Iris pigment epithelial cell (primary cell): Measurements from ENCODE around the gene SLC17A8.

Experiments
- DNase-seq: peaks from one replicate; pipeline ENCODE4 v3.0.0-alpha.2; 2011; ENCODE audit warnings: low read depth

Gene SLC17A8

GRCh38 chr12:100371146-100371545, 14.3 kb downstream of the SLC17A8 start:
- DNase-seq = no peak

GRCh38 chr12:100372853-100373640, 16.2 kb downstream of the SLC17A8 start:
- no peak for DNase-seq

- peak; percentile 16 for DNase-seq
Observed at GRCh38 chr12:100375038-100375735, 18.3 kb downstream of the SLC17A8 start.

GRCh38 chr12:100376161-100376560, 19.3 kb downstream of the SLC17A8 start:
- DNase-seq = no peak

GRCh38 chr12:100381379-100381778, 24.5 kb downstream of the SLC17A8 start:
- no peak for DNase-seq

GRCh38 chr12:100382338-100382737, 25.5 kb downstream of the SLC17A8 start:
- DNase-seq = peak; percentile 38

- no peak for DNase-seq
Observed at GRCh38 chr12:100383586-100384558, 27.0 kb downstream of the SLC17A8 start.

- DNase-seq = no peak
Observed at GRCh38 chr12:100384559-100384935, 27.7 kb downstream of the SLC17A8 start.

GRCh38 chr12:100388382-100388781, 31.5 kb downstream of the SLC17A8 start:
- DNase-seq = no peak

- peak; percentile 27 for DNase-seq
Observed at GRCh38 chr12:100391856-100392255, 35.0 kb downstream of the SLC17A8 start.

- no peak for DNase-seq
Observed at GRCh38 chr12:100393200-100393599, 36.3 kb downstream of the SLC17A8 start.

- DNase-seq = no peak
Observed at GRCh38 chr12:100395811-100396210, 38.9 kb downstream of the SLC17A8 start.

GRCh38 chr12:100398307-100398706, 41.4 kb downstream of the SLC17A8 start:
- DNase-seq = no peak

- no peak for DNase-seq
Observed at GRCh38 chr12:100399095-100399494, 42.2 kb downstream of the SLC17A8 start.

- DNase-seq = peak; percentile 73
Observed at GRCh38 chr12:100401660-100402059, 44.8 kb downstream of the SLC17A8 start.

GRCh38 chr12:100402763-100403162, 45.9 kb downstream of the SLC17A8 start:
- DNase-seq = no peak

GRCh38 chr12:100403446-100403845, 46.6 kb downstream of the SLC17A8 start:
- DNase-seq = peak; percentile 66

GRCh38 chr12:100404769-100405407, 48.0 kb downstream of the SLC17A8 start:
- peak; percentile 26 for DNase-seq

GRCh38 chr12:100413001-100413400, 56.1 kb downstream of the SLC17A8 start:
- DNase-seq = no peak

GRCh38 chr12:100414739-100415138, 57.9 kb downstream of the SLC17A8 start:
- no peak for DNase-seq

GRCh38 chr12:100422646-100423045, 65.8 kb downstream of the SLC17A8 start:
- DNase-seq = no peak

- DNase-seq = no peak
Observed at GRCh38 chr12:100426145-100426544, 69.3 kb downstream of the SLC17A8 start.
